ENCODE results near the gene NAALADL2. TPM values are rescaled to one million over a fixed set of nuclear protein-coding genes. Genes with fewer than 3 reads are reported as not detected.
"Not testable (repeated sequence)": the region's sequence is repeated elsewhere in the genome, so short reads cannot be mapped to it uniquely, and the experiment has no call there.

NAALADL2 gene
- total RNA-seq, 5 donors from 2014 or later (not counting 1 experiment from before 2014, with no cell fraction given): 0.13 to 1.4 (median 0.36) TPM; not detected in 1

DNA sequence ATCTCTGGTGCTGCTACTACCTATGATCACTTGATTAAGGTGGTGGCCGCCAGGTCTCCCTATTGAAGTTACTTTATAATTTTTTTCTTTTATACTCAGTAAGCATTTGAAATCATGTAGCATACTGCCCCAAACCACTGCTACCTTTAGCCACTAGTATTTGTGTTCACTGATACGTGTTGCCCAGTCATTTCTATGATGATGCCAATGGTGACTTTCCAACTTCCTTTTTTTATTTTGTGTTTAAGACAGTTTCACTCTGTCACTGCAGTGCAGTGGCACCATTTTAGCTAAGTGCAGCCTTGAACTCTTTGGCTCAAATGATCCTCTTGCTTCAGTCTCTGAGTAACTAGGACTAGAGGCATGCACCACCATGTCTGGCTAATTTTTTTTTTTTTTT is 598.2 kb downstream of the NAALADL2 start:
- DNase-seq (no peak), ATAC-seq (replicated peaks in 1 of 4) (no peak)
- Mint-ChIP-seq H3K27me3 (no peaks in the 10 kb centered on the region), H3K4me1 (no peaks in the 10 kb centered on the region), H3K9me3 (peaks cover 9 to 25% (median 19%) of the 10 kb centered on the region in 3 donors), H3K27ac (no peak overlapping the region), H3K36me3 (no peaks in the 10 kb centered on the region), H3K4me3 (no peak overlapping the region)
- Histone ChIP-seq H3K4me1 (ENCODE audit: control insufficient read depth in 1 of 2, extremely low read depth in 1 of 2, insufficient read depth in 2 of 2, low read length in 2 of 2) (no peaks in the 10 kb centered on the region), H3K9me3 (no peaks in the 10 kb centered on the region), H3K27ac (ENCODE audit: low read length) (no peak overlapping the region), H3K36me3 (ENCODE audit: control insufficient read depth in 2 of 2, extremely low read depth in 1 of 2, insufficient read depth in 1 of 2, low read length in 1 of 2) (no peaks in the 10 kb centered on the region), H3K27me3 (replicated peaks in 1 of 2; ENCODE audit: control insufficient read depth in 2 of 2, extremely low read depth in 1 of 2, insufficient read depth in 2 of 2, low read length in 1 of 2) (no peaks in the 10 kb centered on the region), H3K4me3 (ENCODE audit: control insufficient read depth in 1 of 2, extremely low read depth in 1 of 2, low read length in 1 of 2) (no peak overlapping the region)
- POLR2A ChIA-PET: no interaction called here
- 69% methylated on average over 2 of the region's 2 CpGs for WGBS (ENCODE audit: insufficient coverage)
- CTCF ChIA-PET: interaction anchor here in 1 of 2 donors (1.1 kb wide), 1 partner anchor 10 kb away, joined by 3 read pairs; no protein-coding TSS in a partner anchor

DNA sequence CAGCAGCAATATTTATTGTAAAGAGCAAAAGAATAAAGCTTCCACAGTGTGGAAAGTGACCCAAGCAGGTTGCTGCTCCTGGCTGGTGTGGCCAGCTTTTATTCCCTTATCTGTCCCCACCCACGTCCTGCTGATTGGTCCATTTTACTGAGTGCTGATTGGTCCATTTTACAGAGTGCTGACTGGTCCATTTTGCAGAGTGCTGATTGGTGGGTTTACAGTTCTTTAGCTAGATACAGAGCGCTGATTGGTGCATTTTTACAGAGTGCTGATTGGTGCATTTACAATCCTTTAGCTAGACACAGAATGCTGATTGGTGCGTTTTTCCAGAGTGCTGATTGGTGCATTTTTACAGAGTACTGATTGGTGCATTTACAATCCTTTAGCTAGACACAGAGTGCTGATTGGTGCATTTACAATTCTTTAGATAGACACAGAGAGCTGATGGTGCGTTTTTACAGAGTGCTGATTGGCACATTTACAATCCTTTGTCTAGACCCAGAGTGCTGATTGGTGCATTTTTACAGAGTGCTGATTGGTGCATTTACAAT is 601.8 kb downstream of the NAALADL2 start:
- CTCF ChIA-PET; H3K4me3 ChIP-seq (ENCODE audit: control insufficient read depth in 1 of 2, extremely low read depth in 1 of 2, low read length in 1 of 2); H3K27ac ChIP-seq (ENCODE audit: low read length); DNase-seq; H3K36me3 Mint-ChIP-seq; ATAC-seq (replicated peaks in 1 of 4); H3K27ac Mint-ChIP-seq; H3K4me3 Mint-ChIP-seq; H3K27me3 ChIP-seq (replicated peaks in 1 of 2; ENCODE audit: control insufficient read depth in 2 of 2, extremely low read depth in 1 of 2, insufficient read depth in 2 of 2, low read length in 1 of 2); H3K36me3 ChIP-seq (ENCODE audit: control insufficient read depth in 2 of 2, extremely low read depth in 1 of 2, insufficient read depth in 1 of 2, low read length in 1 of 2); H3K27me3 Mint-ChIP-seq; H3K4me1 ChIP-seq (ENCODE audit: control insufficient read depth in 1 of 2, extremely low read depth in 1 of 2, insufficient read depth in 2 of 2, low read length in 2 of 2); H3K4me1 Mint-ChIP-seq; POLR2A ChIA-PET; H3K9me3 ChIP-seq: not testable (repeated sequence)
- WGBS (ENCODE audit: insufficient coverage): 85% methylated on average over 3 of the region's 4 CpGs
- peaks cover 9 to 18% (median 13%) of the 10 kb centered on the region in 3 donors for H3K9me3 Mint-ChIP-seq

- Mint-ChIP-seq H3K4me1 (no peaks in the 10 kb centered on the region), H3K27me3 (no peaks in the 10 kb centered on the region), H3K27ac (no peak overlapping the region), H3K4me3 (no peak overlapping the region), H3K36me3 (no peaks in the 10 kb centered on the region), H3K9me3 (peaks cover 6 to 14% (median 9%) of the 10 kb centered on the region in 3 donors)
- POLR2A ChIA-PET: no interaction called here
- Histone ChIP-seq H3K4me1 (ENCODE audit: control insufficient read depth in 1 of 2, extremely low read depth in 1 of 2, insufficient read depth in 2 of 2, low read length in 2 of 2) (no peaks in the 10 kb centered on the region), H3K27me3 (replicated peaks in 1 of 2; ENCODE audit: control insufficient read depth in 2 of 2, extremely low read depth in 1 of 2, insufficient read depth in 2 of 2, low read length in 1 of 2) (no peaks in the 10 kb centered on the region), H3K36me3 (ENCODE audit: control insufficient read depth in 2 of 2, extremely low read depth in 1 of 2, insufficient read depth in 1 of 2, low read length in 1 of 2) (no peaks in the 10 kb centered on the region), H3K27ac (ENCODE audit: low read length) (no peak overlapping the region), H3K4me3 (ENCODE audit: control insufficient read depth in 1 of 2, extremely low read depth in 1 of 2, low read length in 1 of 2) (no peak overlapping the region), H3K9me3 (no peaks in the 10 kb centered on the region)
- ATAC-seq (replicated peaks in 1 of 4): no peak
- no CpG with 5 or more reads among the region's 3 CpGs for WGBS (ENCODE audit: insufficient coverage)
- no peak for DNase-seq
- CTCF ChIA-PET: no interaction called here
These were observed 605.2 kb downstream of the NAALADL2 start for GRCh38 chr3:175464362-175464761.

- H3K4me1 ChIP-seq (ENCODE audit: control insufficient read depth in 1 of 2, extremely low read depth in 1 of 2, insufficient read depth in 2 of 2, low read length in 2 of 2): no peaks in the 10 kb centered on the region
- H3K27ac ChIP-seq (ENCODE audit: low read length): no peak overlapping the region
- Mint-ChIP-seq H3K4me3 (no peak overlapping the region), H3K36me3 (no peaks in the 10 kb centered on the region), H3K27ac (no peak overlapping the region), H3K9me3 (peaks cover 0 to 2% (median 0%) of the 10 kb centered on the region in 3 donors), H3K27me3 (no peaks in the 10 kb centered on the region), H3K4me1 (no peaks in the 10 kb centered on the region)
- CTCF ChIA-PET: no interaction called here
- no peaks in the 10 kb centered on the region for H3K9me3 ChIP-seq
- DNase-seq (no peak), ATAC-seq (replicated peaks in 1 of 4) (no peak)
- no peaks in the 10 kb centered on the region for H3K27me3 ChIP-seq (replicated peaks in 1 of 2; ENCODE audit: control insufficient read depth in 2 of 2, extremely low read depth in 1 of 2, insufficient read depth in 2 of 2, low read length in 1 of 2)
- POLR2A ChIA-PET: no interaction called here
- no peak overlapping the region for H3K4me3 ChIP-seq (ENCODE audit: control insufficient read depth in 1 of 2, extremely low read depth in 1 of 2, low read length in 1 of 2)
- H3K36me3 ChIP-seq (ENCODE audit: control insufficient read depth in 2 of 2, extremely low read depth in 1 of 2, insufficient read depth in 1 of 2, low read length in 1 of 2): no peaks in the 10 kb centered on the region
These were observed 610.0 kb downstream of the NAALADL2 start for GRCh38 chr3:175469124-175469523.

DNA sequence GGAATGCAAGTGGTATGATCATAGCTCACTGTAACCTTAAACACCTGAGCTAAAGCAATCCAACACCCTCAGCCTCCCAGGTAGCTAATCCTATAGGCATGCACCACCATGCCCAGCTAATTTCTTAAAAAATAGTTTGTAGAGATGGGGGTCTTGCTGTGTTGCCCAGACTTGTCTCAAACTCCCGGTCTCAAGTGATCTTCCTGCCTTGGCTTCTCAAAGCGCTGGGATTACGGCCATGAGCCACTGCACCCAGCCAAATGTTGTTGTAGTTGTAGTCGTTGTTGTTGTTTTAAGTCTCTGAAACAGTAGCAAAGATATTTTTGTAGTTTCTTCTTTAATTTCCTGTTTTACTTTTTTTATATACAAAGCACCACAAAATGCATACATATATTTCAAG is 616.6 kb downstream of the NAALADL2 start:
- no peak overlapping the region for H3K4me3 Mint-ChIP-seq
- H3K27ac Mint-ChIP-seq: no peak overlapping the region
- DNase-seq: no peak
- peaks cover 0 to 8% (median 7%) of the 10 kb centered on the region in 3 donors for H3K9me3 Mint-ChIP-seq
- WGBS (ENCODE audit: insufficient coverage): 100% methylated on average over 3 of the region's 4 CpGs
- no peaks in the 10 kb centered on the region for H3K9me3 ChIP-seq
- no peaks in the 10 kb centered on the region for H3K27me3 Mint-ChIP-seq
- H3K4me1 Mint-ChIP-seq: no peaks in the 10 kb centered on the region
- CTCF ChIA-PET: no interaction called here
- H3K36me3 Mint-ChIP-seq: no peaks in the 10 kb centered on the region
- H3K36me3 ChIP-seq (ENCODE audit: control insufficient read depth in 2 of 2, extremely low read depth in 1 of 2, insufficient read depth in 1 of 2, low read length in 1 of 2): no peaks in the 10 kb centered on the region
- no peak overlapping the region for H3K27ac ChIP-seq (ENCODE audit: low read length)
- POLR2A ChIA-PET: no interaction called here
- H3K4me3 ChIP-seq (ENCODE audit: control insufficient read depth in 1 of 2, extremely low read depth in 1 of 2, low read length in 1 of 2): no peak overlapping the region
- H3K27me3 ChIP-seq (replicated peaks in 1 of 2; ENCODE audit: control insufficient read depth in 2 of 2, extremely low read depth in 1 of 2, insufficient read depth in 2 of 2, low read length in 1 of 2): no peaks in the 10 kb centered on the region
- no peaks in the 10 kb centered on the region for H3K4me1 ChIP-seq (ENCODE audit: control insufficient read depth in 1 of 2, extremely low read depth in 1 of 2, insufficient read depth in 2 of 2, low read length in 2 of 2)
- no peak for ATAC-seq (replicated peaks in 1 of 4)

- no peaks in the 10 kb centered on the region for H3K4me1 ChIP-seq (ENCODE audit: control insufficient read depth in 1 of 2, extremely low read depth in 1 of 2, insufficient read depth in 2 of 2, low read length in 2 of 2)
- peaks cover 0 to 8% (median 7%) of the 10 kb centered on the region in 3 donors for H3K9me3 Mint-ChIP-seq
- H3K27me3 ChIP-seq (replicated peaks in 1 of 2; ENCODE audit: control insufficient read depth in 2 of 2, extremely low read depth in 1 of 2, insufficient read depth in 2 of 2, low read length in 1 of 2): no peaks in the 10 kb centered on the region
- H3K4me3 ChIP-seq (ENCODE audit: control insufficient read depth in 1 of 2, extremely low read depth in 1 of 2, low read length in 1 of 2): no peak overlapping the region
- no peaks in the 10 kb centered on the region for H3K4me1 Mint-ChIP-seq
- no peaks in the 10 kb centered on the region for H3K27me3 Mint-ChIP-seq
- DNase-seq (no peak), ATAC-seq (replicated peaks in 1 of 4) (no peak)
- no peak overlapping the region for H3K4me3 Mint-ChIP-seq
- no peaks in the 10 kb centered on the region for H3K9me3 ChIP-seq
- no peaks in the 10 kb centered on the region for H3K36me3 ChIP-seq (ENCODE audit: control insufficient read depth in 2 of 2, extremely low read depth in 1 of 2, insufficient read depth in 1 of 2, low read length in 1 of 2)
- ChIA-PET POLR2A (interaction anchor here in 1 of 2 donors (0.6 kb wide), 1 partner anchor 162 kb away, joined by 7 read pairs; no protein-coding TSS in a partner anchor), CTCF (no interaction called here)
- H3K36me3 Mint-ChIP-seq: no peaks in the 10 kb centered on the region
- H3K27ac Mint-ChIP-seq: no peak overlapping the region
- H3K27ac ChIP-seq (ENCODE audit: low read length): no peak overlapping the region
- no CpG with 5 or more reads among the region's 2 CpGs for WGBS (ENCODE audit: insufficient coverage)
These were observed 617.4 kb downstream of the NAALADL2 start for GRCh38 chr3:175476489-175476888.
